Uterus (tissue), 2 donors: ENCODE results near the gene ADGRG4.

ENCODE experiments used
- POLR2A ChIP-seq, 2 donors: fragments of 450-650 bp; IDR thresholded peaks; one replicate each; pipeline ENCODE4 v1.6.1; 2016; ENCODE audit warnings: antibody characterized with exemption in 2 of 2, mild to moderate bottlenecking in 1 of 2, moderate library complexity in 1 of 2
- TF ChIP-seq, protein P1 (sequence below), 4 experiments: fragments of 200-600 bp in 2 of 4; fragments of 450-650 bp in 2 of 4; sonication (generic) in 2 of 4; IDR thresholded peaks; one replicate each; pipeline ENCODE4 v1.5.1; 2016 to 2019; ENCODE audit warnings: antibody characterized with exemption in 4 of 4, mild to moderate bottlenecking in 2 of 4, moderate library complexity in 1 of 4

DNA sequence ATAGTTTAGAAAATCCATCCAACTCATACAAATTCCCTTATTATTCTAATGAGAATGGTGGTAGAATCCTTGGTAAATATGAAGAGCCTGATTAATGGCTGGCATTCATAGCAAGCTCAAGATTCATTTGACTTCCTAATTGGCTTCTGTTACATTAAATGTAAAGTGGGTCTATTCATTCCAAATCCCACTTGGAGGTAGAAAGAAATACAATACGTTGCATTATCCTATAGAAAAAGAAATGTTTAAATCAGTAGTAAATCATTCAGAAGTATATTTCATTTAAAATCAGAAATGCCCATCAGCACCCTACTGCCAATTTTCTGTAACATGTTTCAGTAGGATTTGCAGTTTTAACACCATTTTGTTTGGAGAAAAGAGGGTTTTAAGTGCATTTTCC is 6.7 kb downstream of the ADGRG4 start:
- TF ChIP-seq, protein P1, sequence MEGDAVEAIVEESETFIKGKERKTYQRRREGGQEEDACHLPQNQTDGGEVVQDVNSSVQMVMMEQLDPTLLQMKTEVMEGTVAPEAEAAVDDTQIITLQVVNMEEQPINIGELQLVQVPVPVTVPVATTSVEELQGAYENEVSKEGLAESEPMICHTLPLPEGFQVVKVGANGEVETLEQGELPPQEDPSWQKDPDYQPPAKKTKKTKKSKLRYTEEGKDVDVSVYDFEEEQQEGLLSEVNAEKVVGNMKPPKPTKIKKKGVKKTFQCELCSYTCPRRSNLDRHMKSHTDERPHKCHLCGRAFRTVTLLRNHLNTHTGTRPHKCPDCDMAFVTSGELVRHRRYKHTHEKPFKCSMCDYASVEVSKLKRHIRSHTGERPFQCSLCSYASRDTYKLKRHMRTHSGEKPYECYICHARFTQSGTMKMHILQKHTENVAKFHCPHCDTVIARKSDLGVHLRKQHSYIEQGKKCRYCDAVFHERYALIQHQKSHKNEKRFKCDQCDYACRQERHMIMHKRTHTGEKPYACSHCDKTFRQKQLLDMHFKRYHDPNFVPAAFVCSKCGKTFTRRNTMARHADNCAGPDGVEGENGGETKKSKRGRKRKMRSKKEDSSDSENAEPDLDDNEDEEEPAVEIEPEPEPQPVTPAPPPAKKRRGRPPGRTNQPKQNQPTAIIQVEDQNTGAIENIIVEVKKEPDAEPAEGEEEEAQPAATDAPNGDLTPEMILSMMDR (IDR thresholded peaks at IDR 0.05), result no peak
- TF ChIP-seq POLR2A (IDR thresholded peaks at IDR 0.05), result no peak
